ENCODE measurements around the gene SPATA18.
"Not testable (repeated sequence)": the region's sequence is repeated elsewhere in the genome, so short reads cannot be mapped to it uniquely, and the experiment has no call there.

The SPATA18 gene

GRCh38 chr4:52076731-52077130 lies 25.6 kb downstream of the SPATA18 start:
- Histone ChIP-seq H3K4me2 (ENCODE audit: low read depth, low read length, poor library complexity, severe bottlenecking) (no peak overlapping the region), H3K9ac (ENCODE audit: low read depth, low read length, poor library complexity, severe bottlenecking) (no peak overlapping the region)

GRCh38 chr4:52079659-52080058 lies 28.6 kb downstream of the SPATA18 start:
- Histone ChIP-seq H3K9me3 (ENCODE audit: insufficient read depth, low read depth, low read length) (no peaks in the 10 kb centered on the region), H3K9me2 (replicated peaks; ENCODE audit: low read depth, low read length) (no peaks in the 10 kb centered on the region), H3F3A (ENCODE audit: low read depth) (no peaks in the 10 kb centered on the region), H3K4me3 (ENCODE audit: low read length, poor library complexity, severe bottlenecking) (no peak overlapping the region), H3K4me1 (ENCODE audit: insufficient read depth, low read length, poor library complexity, severe bottlenecking) (no peaks in the 10 kb centered on the region), H2AFZ (ENCODE audit: low read length) (no peak overlapping the region), H4K20me1 (ENCODE audit: insufficient read depth, low read length, poor library complexity, severe bottlenecking) (no peaks in the 10 kb centered on the region), H3K79me2 (ENCODE audit: insufficient read depth, low read length) (no peaks in the 10 kb centered on the region), H3K27me3 (ENCODE audit: insufficient read depth, low read length, poor library complexity, severe bottlenecking) (no peaks in the 10 kb centered on the region), H3K36me3 (ENCODE audit: insufficient read depth, low read length) (no peaks in the 10 kb centered on the region), H3K4me2 (ENCODE audit: low read depth, low read length, poor library complexity, severe bottlenecking) (no peak overlapping the region), H3K9ac (ENCODE audit: low read depth, low read length, poor library complexity, severe bottlenecking) (no peak overlapping the region)
- TF ChIP-seq CTCF (conservative IDR thresholded peaks at IDR 0.05; ENCODE audit: low read length), result no peak
- no peak for TF ChIP-seq EZH2phosphoT487 (IDR thresholded peaks at IDR 0.05; ENCODE audit: borderline replicate concordance)

More at GRCh38 chr4:52076731-52077130, 25.6 kb downstream of the SPATA18 start:
- H3K9me2 ChIP-seq (replicated peaks; ENCODE audit: low read depth, low read length), result no peaks in the 10 kb centered on the region
- H2AFZ ChIP-seq (ENCODE audit: low read length), result no peak overlapping the region
- H3F3A ChIP-seq (ENCODE audit: low read depth), result no peaks in the 10 kb centered on the region
- no peaks in the 10 kb centered on the region for H3K9me3 ChIP-seq (ENCODE audit: insufficient read depth, low read depth, low read length)
- no peaks in the 10 kb centered on the region for H3K27me3 ChIP-seq (ENCODE audit: insufficient read depth, low read length, poor library complexity, severe bottlenecking)
- no peaks in the 10 kb centered on the region for H3K36me3 ChIP-seq (ENCODE audit: insufficient read depth, low read length)
- TF ChIP-seq CTCF (conservative IDR thresholded peaks at IDR 0.05; ENCODE audit: low read length), result no peak
- no peak for TF ChIP-seq EZH2phosphoT487 (IDR thresholded peaks at IDR 0.05; ENCODE audit: borderline replicate concordance)
- no peaks in the 10 kb centered on the region for H3K79me2 ChIP-seq (ENCODE audit: insufficient read depth, low read length)
- no peaks in the 10 kb centered on the region for H3K4me1 ChIP-seq (ENCODE audit: insufficient read depth, low read length, poor library complexity, severe bottlenecking)
- H4K20me1 ChIP-seq (ENCODE audit: insufficient read depth, low read length, poor library complexity, severe bottlenecking), result no peaks in the 10 kb centered on the region
- no peak overlapping the region for H3K4me3 ChIP-seq (ENCODE audit: low read length, poor library complexity, severe bottlenecking)

DNA sequence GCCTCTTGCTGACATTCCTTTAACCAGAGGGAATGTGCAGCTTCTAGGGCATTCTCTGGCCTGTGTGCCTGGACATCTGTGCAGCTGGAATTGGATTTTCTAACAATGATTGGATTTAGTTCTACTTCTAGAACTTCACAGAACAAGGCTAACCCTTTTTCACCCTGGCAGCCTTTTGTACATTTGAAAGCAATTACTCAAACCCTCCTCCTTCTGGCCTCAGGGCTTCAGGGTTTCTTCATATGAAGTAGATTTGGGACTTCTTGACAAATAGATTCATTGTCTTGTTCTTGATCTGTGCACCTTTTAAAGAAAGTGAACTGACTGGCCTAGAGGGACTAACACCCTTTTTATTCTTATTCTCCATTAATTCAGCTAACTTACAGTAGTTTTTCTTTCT lies 30.1 kb downstream of the SPATA18 start:
- Histone ChIP-seq H4K20me1 (ENCODE audit: insufficient read depth, low read length, poor library complexity, severe bottlenecking) (no peaks in the 10 kb centered on the region), H3K79me2 (ENCODE audit: insufficient read depth, low read length) (no peaks in the 10 kb centered on the region), H3K9ac (ENCODE audit: low read depth, low read length, poor library complexity, severe bottlenecking) (no peak overlapping the region), H3K9me3 (ENCODE audit: insufficient read depth, low read depth, low read length) (no peaks in the 10 kb centered on the region), H3K4me1 (ENCODE audit: insufficient read depth, low read length, poor library complexity, severe bottlenecking) (no peaks in the 10 kb centered on the region), H2AFZ (ENCODE audit: low read length) (no peak overlapping the region), H3K9me2 (replicated peaks; ENCODE audit: low read depth, low read length) (no peaks in the 10 kb centered on the region), H3F3A (ENCODE audit: low read depth) (no peaks in the 10 kb centered on the region), H3K4me2 (ENCODE audit: low read depth, low read length, poor library complexity, severe bottlenecking) (no peak overlapping the region), H3K36me3 (ENCODE audit: insufficient read depth, low read length) (no peaks in the 10 kb centered on the region), H3K27me3 (ENCODE audit: insufficient read depth, low read length, poor library complexity, severe bottlenecking) (no peaks in the 10 kb centered on the region), H3K4me3 (ENCODE audit: low read length, poor library complexity, severe bottlenecking) (no peak overlapping the region)
- TF ChIP-seq CTCF (conservative IDR thresholded peaks at IDR 0.05; ENCODE audit: low read length), result no peak
- no peak for TF ChIP-seq EZH2phosphoT487 (IDR thresholded peaks at IDR 0.05; ENCODE audit: borderline replicate concordance)

DNA sequence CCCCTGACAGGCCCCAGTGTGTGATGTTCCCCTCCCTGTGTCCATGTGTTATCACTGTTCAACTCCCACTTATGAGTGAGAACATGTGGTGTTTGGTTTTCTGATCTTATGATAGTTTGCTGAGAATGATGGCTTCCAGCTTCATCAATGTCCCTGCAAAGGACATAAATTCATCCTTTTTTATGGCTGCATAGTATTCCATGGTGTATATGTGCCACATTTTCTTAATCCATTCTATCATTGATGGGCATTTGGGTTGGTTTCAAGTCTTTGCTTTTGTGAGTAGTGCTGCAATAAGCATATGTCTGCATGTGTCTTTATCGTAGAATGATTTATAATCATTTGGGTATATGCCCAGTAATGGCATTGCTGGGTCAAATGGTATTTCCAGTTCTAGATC lies 35.3 kb downstream of the SPATA18 start:
- not testable (repeated sequence) for H3K4me3 ChIP-seq (ENCODE audit: low read length, poor library complexity, severe bottlenecking); H3K27me3 ChIP-seq (ENCODE audit: insufficient read depth, low read length, poor library complexity, severe bottlenecking); H3K79me2 ChIP-seq (ENCODE audit: insufficient read depth, low read length); H2AFZ ChIP-seq (ENCODE audit: low read length); H3K4me2 ChIP-seq (ENCODE audit: low read depth, low read length, poor library complexity, severe bottlenecking); H3K9me2 ChIP-seq (replicated peaks; ENCODE audit: low read depth, low read length); H3K4me1 ChIP-seq (ENCODE audit: insufficient read depth, low read length, poor library complexity, severe bottlenecking); H3K36me3 ChIP-seq (ENCODE audit: insufficient read depth, low read length); H3F3A ChIP-seq (ENCODE audit: low read depth); H4K20me1 ChIP-seq (ENCODE audit: insufficient read depth, low read length, poor library complexity, severe bottlenecking); H3K9ac ChIP-seq (ENCODE audit: low read depth, low read length, poor library complexity, severe bottlenecking); H3K9me3 ChIP-seq (ENCODE audit: insufficient read depth, low read depth, low read length)
